Naive thymus-derived CD4-positive, alpha-beta T cell (primary cell): ENCODE measurements around the gene CLNS1A. TPM values are rescaled to one million over a fixed set of nuclear protein-coding genes. Genes with fewer than 3 reads are reported as not detected.
"Not testable (repeated sequence)": the region's sequence is repeated elsewhere in the genome, so short reads cannot be mapped to it uniquely, and the experiment has no call there.

Experiments used
- ATAC-seq: fragments of 150-1000 bp; cut with Tn5 transposase; 2 replicates; pipeline ENCODE4 v1.10.0; 2021; ENCODE audit warnings: mild to moderate bottlenecking, moderate library complexity
- CTCF ChIA-PET: fragments of 350-600 bp; sonication (Branson Sonifier 250); formaldehyde crosslinking; loops from one replicate; lab custom pipeline; 2021; ENCODE audit warnings: antibody characterized with exemption; lab: Charles Lee
- POLR2A ChIA-PET: fragments of 350-600 bp; sonication (Branson Sonifier 250); formaldehyde crosslinking; loops from one replicate; lab custom pipeline; 2021; ENCODE audit warnings: antibody characterized with exemption, inconsistent platforms; lab: Charles Lee
- DNase-seq, 9 donors: peaks; one replicate each; pipeline versions ENCODE4 v3.0.0 to v3.0.0-alpha.2; 2020 to 2022; ENCODE audit warnings: mixed read lengths in 1 of 9
- H3K27ac ChIP-seq: one replicate; pipeline ENCODE4 v1.7.0; 2013; ENCODE audit warnings: mild to moderate bottlenecking, low read depth, low read length, moderate library complexity
- H3K27me3 ChIP-seq, 2 donors: one replicate each; pipeline ENCODE4 v1.7.0; 2013; ENCODE audit warnings: low read length in 2 of 2, mild to moderate bottlenecking in 2 of 2, moderate library complexity in 2 of 2; ENCODE audit not compliant: control insufficient read depth in 2 of 2, insufficient read depth in 2 of 2
- H3K36me3 ChIP-seq, 3 experiments: 1 replicate in 2 of 3; 2 replicates in 1 of 3; pipeline ENCODE4 v1.7.0; 2013; ENCODE audit warnings: low read length in 3 of 3, mild to moderate bottlenecking in 3 of 3, moderate library complexity in 1 of 3; ENCODE audit not compliant: insufficient read depth in 3 of 3, control insufficient read depth in 2 of 3
- H3K4me1 ChIP-seq, 2 donors: one replicate each; pipeline ENCODE4 v1.7.0; 2013; ENCODE audit warnings: low read length in 2 of 2, mild to moderate bottlenecking in 2 of 2, moderate library complexity in 1 of 2; ENCODE audit not compliant: control insufficient read depth in 2 of 2, insufficient read depth in 2 of 2
- H3K4me3 ChIP-seq: 2 replicates; pipeline ENCODE4 v1.7.0; 2013; ENCODE audit warnings: mild to moderate bottlenecking, low read length
- H3K9me3 ChIP-seq, 3 experiments: 1 replicate in 2 of 3; 2 replicates in 1 of 3; pipeline ENCODE4 v1.7.0; 2013; ENCODE audit warnings: low read length in 3 of 3; ENCODE audit not compliant: control insufficient read depth in 2 of 3
- H3K27ac Mint-ChIP-seq, 9 donors: one replicate each; pipeline ENCODE4 v1.8.0; 2020 to 2022; ENCODE audit warnings: mixed read lengths in 9 of 9, mild to moderate bottlenecking in 8 of 9, moderate library complexity in 5 of 9, inconsistent platforms in 2 of 9
- H3K27me3 Mint-ChIP-seq, 5 donors: one replicate each; pipeline ENCODE4 v1.8.0; 2021 to 2022; ENCODE audit warnings: mixed read lengths in 5 of 5, mild to moderate bottlenecking in 1 of 5
- H3K36me3 Mint-ChIP-seq, 5 donors: one replicate each; pipeline ENCODE4 v1.8.0; 2020 to 2022; ENCODE audit warnings: mixed read lengths in 5 of 5, mild to moderate bottlenecking in 3 of 5, inconsistent platforms in 1 of 5
- H3K4me1 Mint-ChIP-seq, 7 donors: one replicate each; pipeline ENCODE4 v1.8.0; 2020 to 2022; ENCODE audit warnings: mixed read lengths in 7 of 7, mild to moderate bottlenecking in 3 of 7, inconsistent platforms in 1 of 7
- H3K4me3 Mint-ChIP-seq, 10 donors: one replicate each; pipeline ENCODE4 v1.8.0; 2020 to 2022; ENCODE audit warnings: mild to moderate bottlenecking in 10 of 10, mixed read lengths in 10 of 10, moderate library complexity in 6 of 10, inconsistent platforms in 2 of 10
- H3K9me3 Mint-ChIP-seq, 11 donors: one replicate each; pipeline ENCODE4 v1.8.0; 2020 to 2022; ENCODE audit warnings: mixed read lengths in 11 of 11, mild to moderate bottlenecking in 4 of 11, inconsistent platforms in 1 of 11, moderate library complexity in 1 of 11
- intact Hi-C, 2 donors: fragments of 100-400 bp; cut with micrococcal nuclease; formaldehyde crosslinking; loops; one replicate each; pipeline ENCODE4 v1.15.1; 2023
- polyA plus RNA-seq, 2 donors: library from polyadenylated mRNA; unstranded; fragments of 300-500 nt; fragmentation: Illumina TruSeq; gene quantifications; one replicate each; pipeline ENCODE4 v1.2.3, GENCODE V29; 2021
- total RNA-seq, 6 experiments: library from RNA in 5 of 6; stranded (reverse) in 5 of 6; gene quantifications; 1 replicate in 5 of 6; 2 replicates in 1 of 6; pipeline ENCODE4 v1.2.3 and lab custom pipeline; 2021 to 2026

Gene CLNS1A
- total and polyA plus RNA-seq, 7 experiments from 2014 or later, result 82.2 to 149 (median 135) TPM

- Mint-ChIP-seq H3K27ac (no peak overlapping the region), H3K4me3 (no peak overlapping the region), H3K36me3 (no peaks in the 10 kb centered on the region), H3K4me1 (no peaks in the 10 kb centered on the region), H3K27me3 (peaks cover 5 to 19% (median 9%) of the 10 kb centered on the region in 5 donors), H3K9me3 (no peaks in the 10 kb centered on the region)
- CTCF ChIA-PET, result no interaction called here
- H3K4me3 ChIP-seq, result no peak overlapping the region
- DNase-seq, result no peak
- no peaks in the 10 kb centered on the region for H3K36me3 ChIP-seq
- no peaks in the 10 kb centered on the region for H3K9me3 ChIP-seq
- no peaks in the 10 kb centered on the region for H3K4me1 ChIP-seq
- POLR2A ChIA-PET, result no interaction called here
- intact Hi-C loops, result no loop called here
- no peaks in the 10 kb centered on the region for H3K27me3 ChIP-seq
- no peak overlapping the region for H3K27ac ChIP-seq
- ATAC-seq, result no peak
These were observed 12.5 kb upstream of the CLNS1A start for GRCh38 chr11:77650123-77650522.

DNA sequence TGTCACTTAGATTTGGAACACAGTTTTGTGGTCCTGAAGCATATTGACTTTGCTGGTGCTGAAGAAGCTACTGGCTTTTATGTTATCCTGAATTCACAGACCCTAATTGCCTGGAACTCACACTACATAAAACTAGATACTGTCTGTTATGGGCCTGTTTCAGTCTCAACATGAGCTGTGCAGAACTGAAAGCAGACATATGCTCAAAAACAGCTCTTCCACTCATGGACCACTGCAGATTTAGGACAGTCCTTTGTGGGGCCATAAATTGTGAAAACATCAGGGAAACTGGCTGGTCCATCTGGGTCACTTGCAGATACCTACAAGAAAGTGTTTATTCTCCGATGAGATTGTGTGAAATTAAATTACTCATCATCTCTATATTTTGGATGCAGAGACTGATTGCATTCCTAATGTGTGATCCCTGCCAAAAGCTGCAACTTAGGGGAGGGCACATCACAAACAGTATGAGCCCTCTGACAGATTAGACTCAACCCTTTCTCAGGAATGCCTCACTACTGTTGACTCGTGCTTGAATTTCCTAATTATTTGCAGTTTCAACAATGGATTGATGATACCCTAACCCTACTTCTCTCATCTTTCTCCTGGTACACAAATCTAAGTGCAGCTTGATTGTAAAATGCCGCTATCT lies 10.2 kb upstream of the CLNS1A start:
- DNase-seq (no peak), ATAC-seq (no peak)
- H3K4me1 Mint-ChIP-seq, result peaks cover 0 to 8% (median 0%) of the 10 kb centered on the region in 7 donors
- no peaks in the 10 kb centered on the region for H3K9me3 Mint-ChIP-seq
- Histone ChIP-seq H3K27ac (no peak overlapping the region), H3K9me3 (no peaks in the 10 kb centered on the region), H3K4me3 (no peak overlapping the region), H3K4me1 (no peaks in the 10 kb centered on the region), H3K36me3 (no peaks in the 10 kb centered on the region), H3K27me3 (no peaks in the 10 kb centered on the region)
- H3K27me3 Mint-ChIP-seq, result peaks cover 5 to 19% (median 9%) of the 10 kb centered on the region in 5 donors
- intact Hi-C loops, result no loop called here
- ChIA-PET POLR2A (interaction anchor here (0.7 kb wide), 1 partner anchor 430 kb away, joined by 4 read pairs; no protein-coding TSS in a partner anchor), CTCF (no interaction called here)
- H3K4me3 Mint-ChIP-seq, result no peak overlapping the region
- H3K36me3 Mint-ChIP-seq, result no peaks in the 10 kb centered on the region
- H3K27ac Mint-ChIP-seq, result no peak overlapping the region

DNA sequence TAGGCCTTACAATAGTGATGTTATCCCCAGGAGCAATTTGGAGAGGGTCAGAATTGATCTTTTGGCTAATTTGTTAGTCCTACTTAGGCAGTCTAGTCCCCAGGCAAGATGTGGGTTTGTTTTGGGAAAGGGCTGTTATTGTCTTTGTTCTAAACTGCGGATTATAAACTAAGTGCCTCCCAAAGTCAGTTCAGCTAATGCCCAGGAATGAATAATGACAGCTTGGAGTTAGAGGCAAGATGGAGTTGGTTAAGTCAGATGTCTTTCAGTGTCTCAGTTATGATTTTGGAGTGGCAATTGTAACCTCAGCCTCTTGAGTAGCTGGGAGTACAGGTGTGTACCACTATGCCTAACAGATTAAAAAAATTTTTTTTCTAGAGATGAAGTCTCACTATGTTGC lies 7.3 kb upstream of the CLNS1A start:
- Histone ChIP-seq H3K4me3 (no peak overlapping the region), H3K27ac (no peak overlapping the region), H3K4me1 (no peaks in the 10 kb centered on the region), H3K27me3 (no peaks in the 10 kb centered on the region), H3K36me3 (no peaks in the 10 kb centered on the region), H3K9me3 (no peaks in the 10 kb centered on the region)
- H3K27ac Mint-ChIP-seq, result no peak overlapping the region
- H3K9me3 Mint-ChIP-seq, result peaks cover 0 to 9% (median 3%) of the 10 kb centered on the region in 11 donors
- intact Hi-C loops, result no loop called here
- DNase-seq (no peak), ATAC-seq (no peak)
- peaks cover 0 to 4% (median 0%) of the 10 kb centered on the region in 5 donors for H3K36me3 Mint-ChIP-seq
- peaks cover 0 to 12% (median 0%) of the 10 kb centered on the region in 7 donors for H3K4me1 Mint-ChIP-seq
- ChIA-PET CTCF (no interaction called here), POLR2A (no interaction called here)
- H3K4me3 Mint-ChIP-seq, result no peak overlapping the region
- peaks cover 5 to 14% (median 9%) of the 10 kb centered on the region in 5 donors for H3K27me3 Mint-ChIP-seq

DNA sequence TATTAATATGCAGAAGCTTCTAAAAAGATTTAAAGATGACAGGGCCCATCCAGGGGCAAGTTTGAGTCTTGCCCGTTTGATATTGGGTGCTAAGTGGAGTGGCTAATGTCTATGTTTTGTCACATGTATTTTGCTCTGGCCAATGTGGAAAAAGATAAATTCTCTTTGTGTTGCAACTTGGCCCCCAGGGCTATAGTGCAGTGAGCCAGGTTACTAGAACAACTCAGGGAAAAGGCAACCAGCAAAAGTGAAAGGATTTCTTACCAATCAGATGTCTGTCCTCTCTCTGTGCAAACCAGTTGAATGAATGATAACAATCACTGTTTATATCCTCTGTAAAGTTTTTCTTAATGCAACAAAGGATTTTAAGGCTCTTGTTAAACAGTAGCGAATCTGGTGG lies 4.6 kb upstream of the CLNS1A start:
- H3K27me3 ChIP-seq, result no peaks in the 10 kb centered on the region
- Mint-ChIP-seq H3K27me3 (peaks cover 4 to 14% (median 9%) of the 10 kb centered on the region in 5 donors), H3K36me3 (peaks cover 0 to 8% (median 4%) of the 10 kb centered on the region in 5 donors), H3K4me1 (peaks cover 0 to 15% (median 9%) of the 10 kb centered on the region in 7 donors), H3K27ac (no peak overlapping the region), H3K9me3 (peaks cover 0 to 11% (median 3%) of the 10 kb centered on the region in 11 donors), H3K4me3 (no peak overlapping the region)
- peaks cover 0 to 3% of the 10 kb centered on the region in 2 donors for H3K4me1 ChIP-seq
- no peak for ATAC-seq
- intact Hi-C loops, result no loop called here
- H3K9me3 ChIP-seq, result no peaks in the 10 kb centered on the region
- H3K4me3 ChIP-seq, result no peak overlapping the region
- POLR2A ChIA-PET, result no interaction called here
- H3K27ac ChIP-seq, result no peak overlapping the region
- no peak for DNase-seq
- CTCF ChIA-PET, result no interaction called here
- H3K36me3 ChIP-seq, result peaks cover 0 to 4% (median 0%) of the 10 kb centered on the region in 3 experiments

- H3K4me1 ChIP-seq, result peaks cover 7 to 19% of the 10 kb centered on the region in 2 donors
- Mint-ChIP-seq H3K36me3 (peaks cover 4 to 21% (median 9%) of the 10 kb centered on the region in 5 donors), H3K27ac (peak overlapping the region; percentile 63 to 96 (median 85)), H3K27me3 (no peaks in the 10 kb centered on the region), H3K4me1 (peaks cover 34 to 54% (median 47%) of the 10 kb centered on the region in 7 donors), H3K9me3 (peaks cover 0 to 11% (median 3%) of the 10 kb centered on the region in 11 donors), H3K4me3 (peak overlapping the region; percentile 91 to 97 (median 96))
- CTCF ChIA-PET, result no interaction called here
- H3K9me3 ChIP-seq, result no peaks in the 10 kb centered on the region
- intact Hi-C loops, result loop anchor here (1.0 to 5.0 kb wide), 9 partner anchors 14 to 1820 kb away; partner anchors contain the start of genes INTS4 (in 2 of the 2), RSF1 (in 2 of the 2), ALG8 (in 1 of the 2) and KCTD21 (in 1 of the 2)
- no peaks in the 10 kb centered on the region for H3K27me3 ChIP-seq
- peak overlapping the region; percentile 77 for H3K4me3 ChIP-seq
- POLR2A ChIA-PET, result interaction anchor here (0.7 to 1.6 kb wide), 2 partner anchors 13 to 765 kb away, joined by 3 read pairs; no protein-coding TSS in a partner anchor
- ATAC-seq (no peak), DNase-seq (no peak)
- peaks cover 0 to 8% (median 3%) of the 10 kb centered on the region in 3 experiments for H3K36me3 ChIP-seq
- H3K27ac ChIP-seq, result peak overlapping the region; percentile 87
These were observed 756 bp downstream of the CLNS1A start for GRCh38 chr11:77636731-77637344.

GRCh38 chr11:77633926-77634325 lies 3.7 kb downstream of the CLNS1A start:
- H3K36me3 Mint-ChIP-seq, result peaks cover 0 to 22% (median 13%) of the 10 kb centered on the region in 5 donors
- DNase-seq, H3K4me3 ChIP-seq, CTCF ChIA-PET, H3K9me3 Mint-ChIP-seq, H3K9me3 ChIP-seq, H3K27me3 Mint-ChIP-seq, intact Hi-C loops, H3K27me3 ChIP-seq, ATAC-seq, H3K27ac ChIP-seq: not testable (repeated sequence)
- H3K27ac Mint-ChIP-seq, result peak overlapping the region in 3 of 9 donors; percentile 25 to 70 (median 39)
- peak overlapping the region in 5 of 10 donors; percentile 6 to 97 (median 61) for H3K4me3 Mint-ChIP-seq
- Histone ChIP-seq H3K36me3 (peaks cover 0 to 16% (median 3%) of the 10 kb centered on the region in 3 experiments), H3K4me1 (peaks cover 7 to 19% of the 10 kb centered on the region in 2 donors)
- peaks cover 43 to 68% (median 61%) of the 10 kb centered on the region in 7 donors for H3K4me1 Mint-ChIP-seq
- POLR2A ChIA-PET, result interaction anchor here (0.7 to 1.3 kb wide), 2 partner anchors 14 to 359 kb away, joined by 3 to 9 read pairs; no protein-coding TSS in a partner anchor
